IMR-90 (cell line): ENCODE data around the gene MS4A18. TPM values are rescaled to one million over a fixed set of nuclear protein-coding genes. Genes with fewer than 3 reads are reported as not detected.

ENCODE experiments used
- ATAC-seq: fragments of 200-7000 bp; cut with Tn5 transposase; 2 replicates; pipeline ENCODE4 v1.9.1; 2020; ENCODE audit warnings: low read depth, mild to moderate bottlenecking, moderate library complexity
- BruUV-seq: library from RNA; stranded (reverse); fragments of 400-500 nt; replicated peaks from 2 replicates; lab custom pipeline; 2021; lab: Mats Ljungman, UMichigan
- CTCF ChIA-PET: fragments of 300-600 bp; formaldehyde crosslinking; extraction: SDS; loops from one replicate; lab custom pipeline; 2021; ENCODE audit warnings: antibody characterized with exemption; lab: Yijun Ruan, JAX
- POLR2A ChIA-PET: fragments of 300-600 bp; sonication (Branson Sonifier 250); formaldehyde crosslinking; loops from one replicate; lab custom pipeline; 2022; ENCODE audit warnings: antibody characterized with exemption; ENCODE audit not compliant: unreplicated experiment; lab: Charles Lee
- DNase-seq: peaks from one replicate; pipeline ENCODE4 v3.0.0; 2013
- H2AFZ ChIP-seq: replicated peaks from 2 replicates; pipeline ENCODE3; 2013; ENCODE audit warnings: low read length, mild to moderate bottlenecking; ENCODE audit not compliant: poor library complexity
- H2AK5ac ChIP-seq: 2 replicates; pipeline ENCODE4 v1.6.1; 2013; ENCODE audit warnings: low read depth, low read length, inconsistent platforms
- H2AK9ac ChIP-seq: replicated peaks from 2 replicates; pipeline ENCODE3; 2013; ENCODE audit warnings: mild to moderate bottlenecking, low read depth, low read length, moderate library complexity; ENCODE audit not compliant: poor library complexity
- H2BK120ac ChIP-seq: 2 replicates; pipeline ENCODE4 v1.6.1; 2013; ENCODE audit warnings: low read depth, low read length, inconsistent platforms
- H2BK15ac ChIP-seq: 3 replicates; pipeline ENCODE4 v1.6.1; 2013; ENCODE audit warnings: low read depth, low read length, inconsistent platforms
- H2BK20ac ChIP-seq: 2 replicates; pipeline ENCODE4 v1.6.1; 2013; ENCODE audit warnings: low read depth, mild to moderate bottlenecking, inconsistent platforms, low read length, moderate library complexity
- H2BK5ac ChIP-seq: 2 replicates; pipeline ENCODE4 v1.6.1; 2013; ENCODE audit warnings: mild to moderate bottlenecking, low read depth, low read length, inconsistent platforms; ENCODE audit not compliant: poor library complexity, severe bottlenecking
- H3K14ac ChIP-seq: replicated peaks from 2 replicates; pipeline ENCODE4 v1.6.1; 2013; ENCODE audit warnings: low read depth, low read length, inconsistent platforms
- H3K18ac ChIP-seq: 2 replicates; pipeline ENCODE4 v1.6.1; 2013; ENCODE audit warnings: low read depth, low read length, control low read depth
- H3K23ac ChIP-seq: 2 replicates; pipeline ENCODE4 v1.6.1; 2013; ENCODE audit warnings: low read depth, low read length, inconsistent platforms
- H3K27ac ChIP-seq: 2 replicates; pipeline ENCODE4 v1.5.1; 2013; ENCODE audit warnings: mild to moderate bottlenecking, control low read depth, low read length; ENCODE audit not compliant: insufficient read depth
- H3K27me3 ChIP-seq: 2 replicates; pipeline ENCODE4 v1.6.1; 2013; ENCODE audit warnings: low read length; ENCODE audit not compliant: control insufficient read depth, insufficient read depth
- H3K36me3 ChIP-seq: 2 replicates; pipeline ENCODE4 v1.6.1; 2013; ENCODE audit warnings: low read length, mixed read lengths; ENCODE audit not compliant: control insufficient read depth, insufficient read depth
- H3K4ac ChIP-seq: 2 replicates; pipeline ENCODE4 v1.6.1; 2013; ENCODE audit warnings: low read depth, low read length, inconsistent platforms
- H3K4me1 ChIP-seq: 2 replicates; pipeline ENCODE4 v1.6.1; 2013; ENCODE audit warnings: low read length, mixed read lengths; ENCODE audit not compliant: control insufficient read depth, insufficient read depth
- H3K4me2 ChIP-seq: 2 replicates; pipeline ENCODE4 v1.6.1; 2013; ENCODE audit warnings: low read depth, mild to moderate bottlenecking, control low read depth, low read length, moderate library complexity
- H3K4me3 ChIP-seq: 2 replicates; pipeline ENCODE4 v1.5.1; 2013; ENCODE audit warnings: low read depth, mild to moderate bottlenecking, control low read depth, low read length, moderate library complexity; ENCODE audit not compliant: insufficient read depth
- H3K56ac ChIP-seq: 2 replicates; pipeline ENCODE4 v1.6.1; 2013; ENCODE audit warnings: low read length, inconsistent platforms; ENCODE audit not compliant: insufficient read depth; ENCODE audit errors: extremely low read depth
- H3K79me1 ChIP-seq, 2 experiments: 2 replicates each; pipeline ENCODE4 v1.6.1; 2013; ENCODE audit warnings: low read length in 2 of 2, inconsistent platforms in 1 of 2, low read depth in 1 of 2
- H3K9ac ChIP-seq: 2 replicates; pipeline ENCODE4 v1.6.1; 2013; ENCODE audit warnings: low read depth, low read length, control low read depth
- H3K9me1 ChIP-seq: 2 replicates; pipeline ENCODE4 v1.6.1; 2013; ENCODE audit warnings: low read length, inconsistent platforms; ENCODE audit not compliant: insufficient read depth
- H3K9me3 ChIP-seq: 2 replicates; pipeline ENCODE4 v1.6.1; 2013; ENCODE audit warnings: low read length; ENCODE audit not compliant: control insufficient read depth, insufficient read depth
- H4K20me1 ChIP-seq: 2 replicates; pipeline ENCODE4 v1.6.1; 2013; ENCODE audit warnings: low read length, inconsistent platforms; ENCODE audit not compliant: insufficient read depth
- H4K5ac ChIP-seq: 2 replicates; pipeline ENCODE4 v1.6.1; 2013; ENCODE audit warnings: mild to moderate bottlenecking, low read depth, low read length, control low read depth
- H4K8ac ChIP-seq, 2 experiments: 2 replicates each; pipeline ENCODE4 v1.6.1; 2013; ENCODE audit warnings: low read depth in 2 of 2, low read length in 2 of 2, control low read depth in 1 of 2, inconsistent platforms in 1 of 2
- H4K91ac ChIP-seq: 2 replicates; pipeline ENCODE4 v1.6.1; 2013; ENCODE audit warnings: low read depth, low read length, inconsistent platforms; ENCODE audit not compliant: insufficient read depth
- BHLHE40 ChIP-seq: fragments of 150-350 bp; IDR thresholded peaks from 2 replicates; pipeline ENCODE4 v1.6.1; 2016; ENCODE audit warnings: mild to moderate bottlenecking, low read depth, low read length
- FOS ChIP-seq: fragments of 150-350 bp; IDR thresholded peaks from 2 replicates; pipeline ENCODE4 v1.6.1; 2016; ENCODE audit warnings: low read depth, low read length
- MAFK ChIP-seq: IDR thresholded peaks from 2 replicates; pipeline ENCODE4 v1.6.1; 2012; ENCODE audit warnings: low read depth, low read length, improper control_type of control experiment
- POLR2A ChIP-seq: IDR thresholded peaks from 2 replicates; pipeline ENCODE4 v1.6.1; 2012; ENCODE audit warnings: mild to moderate bottlenecking, low read depth, low read length
- RAD21 ChIP-seq: IDR thresholded peaks from 2 replicates; pipeline ENCODE4 v1.6.1; 2012; ENCODE audit warnings: low read length, improper control_type of control experiment
- RCOR1 ChIP-seq: IDR thresholded peaks from 2 replicates; pipeline ENCODE4 v1.6.1; 2012; ENCODE audit warnings: mild to moderate bottlenecking, low read length, improper control_type of control experiment; ENCODE audit not compliant: insufficient replicate concordance
- dilution Hi-C: fragments of 300-500 bp; cut with HindIII; formaldehyde crosslinking; loops from one replicate; pipeline ENCODE4 v1.14.3; 2018; ENCODE audit warnings: low sequenced_read_pairs; ENCODE audit not compliant: unreplicated experiment
- in situ Hi-C: fragments of 300-500 bp; cut with MboI; formaldehyde crosslinking; loops from 3 replicates; pipeline ENCODE4 v1.14.3; 2019; ENCODE audit warnings: low sequenced_read_pairs, inconsistent platforms, mixed read lengths
- intact Hi-C: fragments of 100-400 bp; cut with micrococcal nuclease; formaldehyde crosslinking; loops from 2 replicates; pipeline ENCODE4 v1.10.0; 2022
- polyA plus RNA-seq, 3 experiments: library from polyadenylated mRNA; depleted of rRNA; stranded (reverse); fragments of >200 nt; gene quantifications; 2 replicates each; pipeline ENCODE4 v1.2.3, GENCODE V29; 2012; ENCODE audit warnings: low replicate concordance in 1 of 3
- total RNA-seq: library from RNA; depleted of rRNA; stranded (reverse); fragments of >200 nt; gene quantifications from 2 replicates; pipeline ENCODE4 v1.2.3, GENCODE V29; 2012

MS4A18 gene
- total and polyA plus RNA-seq, 2 of the 4 experiments (the other 2 are of a cell fraction), result not detected

GRCh38 chr11:60740573-60740972 lies 16.1 kb downstream of the MS4A18 start:
- no peak overlapping the region for H4K8ac ChIP-seq
- no peaks in the 10 kb centered on the region for H3K27me3 ChIP-seq
- no peak overlapping the region for H3K9ac ChIP-seq
- H3K79me1 ChIP-seq, result no peaks in the 10 kb centered on the region
- no peak for ATAC-seq
- no peak overlapping the region for H4K5ac ChIP-seq
- no peak overlapping the region for H2AK9ac ChIP-seq
- TF ChIP-seq POLR2A (no peak), RCOR1 (no peak), MAFK (no peak), BHLHE40 (no peak), RAD21 (no peak), FOS (no peak)
- intact Hi-C loops (no loop called here), dilution Hi-C loops (no loop called here), in situ Hi-C loops (no loop called here)
- ChIA-PET POLR2A (no interaction called here), CTCF (no interaction called here)
- H2BK15ac ChIP-seq, result no peak overlapping the region
- BruUV-seq, result no TSS peak
- no peaks in the 10 kb centered on the region for H4K20me1 ChIP-seq
- H3K27ac ChIP-seq, result no peak overlapping the region
- no peaks in the 10 kb centered on the region for H3K9me3 ChIP-seq
- no peak overlapping the region for H3K14ac ChIP-seq
- no peak for DNase-seq
- H3K4me2 ChIP-seq, result no peak overlapping the region
- H2BK120ac ChIP-seq, result no peak overlapping the region
- H3K23ac ChIP-seq, result no peak overlapping the region
- H3K18ac ChIP-seq, result no peak overlapping the region
- no peak overlapping the region for H2AFZ ChIP-seq
- no peak overlapping the region for H4K91ac ChIP-seq
- H3K56ac ChIP-seq, result no peak overlapping the region
- no peak overlapping the region for H2BK20ac ChIP-seq
- H2BK5ac ChIP-seq, result no peak overlapping the region
- H3K4ac ChIP-seq, result no peak overlapping the region
- no peaks in the 10 kb centered on the region for H3K4me1 ChIP-seq
- no peaks in the 10 kb centered on the region for H3K9me1 ChIP-seq
- no peak overlapping the region for H3K4me3 ChIP-seq
- no peak overlapping the region for H2AK5ac ChIP-seq
- no peaks in the 10 kb centered on the region for H3K36me3 ChIP-seq
